HG02763 (cell line): ENCODE data around the gene GGACT.
"Not testable (repeated sequence)": the region's sequence is repeated elsewhere in the genome, so short reads cannot be mapped to it uniquely, and the experiment has no call there.

Experiments used
- ATAC-seq: cut with Tn5 transposase; IDR thresholded peaks from one replicate; pipeline ENCODE4 v1.9.1; 2021; ENCODE audit warnings: mild to moderate bottlenecking, moderate library complexity; ENCODE audit not compliant: unreplicated experiment

Gene GGACT

DNA sequence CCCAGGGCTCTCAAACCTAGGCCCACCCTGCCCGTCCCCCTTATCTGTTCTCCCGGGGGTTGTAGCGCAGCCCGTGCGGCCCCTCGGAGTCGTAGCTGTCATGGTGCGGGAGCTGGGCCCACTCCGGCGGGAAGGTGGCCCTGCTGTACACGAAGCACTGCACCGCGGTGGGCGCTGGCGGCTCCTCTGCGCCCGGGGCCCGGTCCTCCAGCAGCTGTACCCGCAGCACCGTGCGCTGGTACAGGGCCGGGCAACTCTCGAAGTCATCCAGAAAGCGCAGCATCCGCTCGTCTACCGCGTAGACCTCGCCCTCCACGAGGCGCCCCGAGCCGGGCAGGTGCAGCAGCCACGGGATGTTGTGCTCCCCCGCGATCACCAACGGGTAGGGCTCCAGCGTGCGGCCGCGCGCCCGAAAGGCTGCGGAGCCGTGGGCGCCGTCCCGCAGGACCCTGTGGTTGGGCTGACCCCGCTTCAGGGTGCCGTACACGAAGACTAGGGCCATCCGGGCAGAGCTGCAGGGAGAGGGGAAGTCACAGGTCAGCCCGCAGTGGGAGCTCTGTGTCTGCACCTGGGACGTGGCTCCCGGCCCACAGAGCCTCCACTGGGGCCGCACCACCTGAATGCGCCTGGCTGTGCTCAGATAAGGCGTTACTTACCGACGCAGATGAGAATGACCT lies 56.4 kb downstream of the GGACT start:
- ATAC-seq = no peak

DNA sequence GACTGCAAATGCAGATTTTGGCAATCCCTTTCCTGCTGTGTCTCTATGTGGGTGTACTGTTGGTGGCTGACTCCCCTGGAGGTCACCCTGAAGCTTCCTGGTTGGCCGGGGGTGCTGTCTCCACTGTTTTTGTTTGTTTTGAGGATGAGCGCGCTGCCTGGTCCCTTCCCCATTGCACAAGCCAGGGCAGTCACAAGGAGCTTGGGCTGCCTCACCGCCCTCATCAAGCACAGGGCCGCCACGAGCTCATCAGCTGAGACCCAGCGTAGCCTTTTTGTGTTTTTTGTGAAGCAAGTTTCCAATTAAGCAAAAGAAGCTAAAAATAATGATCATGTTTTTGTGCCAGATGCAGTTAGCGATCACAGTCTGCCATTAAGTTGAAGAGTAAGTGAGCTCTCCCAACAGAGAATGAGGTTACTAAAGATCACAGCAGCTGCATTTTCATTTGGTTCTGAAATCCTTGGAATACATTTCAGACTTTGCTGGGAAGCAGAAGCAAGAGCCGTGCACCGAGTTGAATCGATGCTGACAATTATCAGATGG lies 57.8 kb downstream of the GGACT start:
- ATAC-seq = no peak

- no peak for ATAC-seq
These were observed 58.8 kb downstream of the GGACT start for GRCh38 chr13:100529666-100530377.

DNA sequence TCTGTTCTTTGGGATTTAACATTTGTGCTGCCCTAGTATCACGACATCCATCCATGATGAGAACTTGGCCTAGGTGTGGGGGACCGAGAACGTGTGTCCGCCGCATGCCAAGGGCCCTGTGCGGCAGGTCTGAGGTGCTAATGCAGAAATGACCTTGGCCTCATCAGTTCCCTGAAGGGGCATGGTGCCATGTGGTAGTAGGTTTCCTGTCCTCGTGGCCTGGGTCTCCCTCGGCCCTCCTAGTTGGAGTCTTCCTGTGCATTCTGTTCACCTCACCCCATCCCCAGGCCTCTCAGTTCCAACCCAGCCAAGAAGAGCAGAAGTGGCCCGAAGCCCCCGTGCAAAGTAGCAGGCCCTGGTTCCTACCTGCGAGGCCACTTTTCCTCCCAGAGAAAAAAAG lies 59.8 kb downstream of the GGACT start:
- no peak for ATAC-seq

- no peak for ATAC-seq
These were observed 60.2 kb downstream of the GGACT start for GRCh38 chr13:100528353-100528752.

DNA sequence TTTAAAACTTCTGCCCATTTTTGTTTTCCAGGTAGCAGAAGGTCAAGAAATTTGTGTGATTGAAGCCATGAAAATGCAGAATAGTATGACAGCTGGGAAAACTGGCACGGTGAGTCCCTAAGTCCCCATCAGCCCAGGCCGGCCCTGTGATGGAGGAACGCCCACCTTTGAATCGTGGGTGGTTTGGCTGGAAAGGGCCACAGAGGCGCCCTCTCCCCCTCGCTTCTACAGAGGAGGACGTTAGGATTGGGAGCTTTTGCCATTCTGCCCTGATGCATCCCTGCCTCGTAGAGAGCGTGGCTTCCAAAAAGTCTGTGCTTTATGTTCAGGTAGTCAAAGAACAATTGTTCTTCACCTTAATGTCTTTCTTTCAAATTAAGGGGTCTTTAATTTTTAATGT lies 60.9 kb downstream of the GGACT start:
- ATAC-seq = no peak

DNA sequence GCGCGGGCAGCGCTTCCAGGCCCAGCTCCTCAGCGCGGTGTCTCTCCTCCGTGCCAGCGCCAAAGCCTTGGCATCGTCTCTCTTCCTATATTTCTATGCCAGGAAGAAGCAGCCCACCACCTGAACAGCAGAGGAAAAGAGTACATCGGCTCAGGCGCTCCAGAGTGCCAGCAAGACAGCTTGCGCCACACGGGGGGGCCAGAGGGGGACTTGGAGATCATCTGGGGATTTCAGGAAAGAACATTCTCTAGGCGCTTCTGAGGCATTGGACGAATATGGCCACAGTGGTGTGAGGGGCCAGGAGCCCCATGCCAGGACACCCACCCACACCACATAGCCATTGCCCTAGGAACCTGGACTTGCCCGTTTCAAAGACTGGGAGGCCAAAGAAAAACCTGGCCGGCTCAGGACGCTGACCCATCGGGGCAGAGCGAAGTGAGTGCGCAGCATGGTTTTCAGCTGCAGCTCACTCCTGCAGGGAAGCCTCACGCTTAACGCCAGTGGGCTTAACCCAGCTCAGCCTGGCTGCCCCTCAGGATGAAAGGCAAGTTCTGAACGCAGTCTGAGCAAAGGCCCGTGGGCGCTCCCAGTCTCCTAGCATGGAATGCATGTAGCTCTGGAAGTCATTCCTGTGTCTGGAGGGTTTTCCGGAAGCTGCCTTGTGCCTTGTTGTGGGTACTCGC lies 62.1 kb downstream of the GGACT start:
- ATAC-seq = no peak

DNA sequence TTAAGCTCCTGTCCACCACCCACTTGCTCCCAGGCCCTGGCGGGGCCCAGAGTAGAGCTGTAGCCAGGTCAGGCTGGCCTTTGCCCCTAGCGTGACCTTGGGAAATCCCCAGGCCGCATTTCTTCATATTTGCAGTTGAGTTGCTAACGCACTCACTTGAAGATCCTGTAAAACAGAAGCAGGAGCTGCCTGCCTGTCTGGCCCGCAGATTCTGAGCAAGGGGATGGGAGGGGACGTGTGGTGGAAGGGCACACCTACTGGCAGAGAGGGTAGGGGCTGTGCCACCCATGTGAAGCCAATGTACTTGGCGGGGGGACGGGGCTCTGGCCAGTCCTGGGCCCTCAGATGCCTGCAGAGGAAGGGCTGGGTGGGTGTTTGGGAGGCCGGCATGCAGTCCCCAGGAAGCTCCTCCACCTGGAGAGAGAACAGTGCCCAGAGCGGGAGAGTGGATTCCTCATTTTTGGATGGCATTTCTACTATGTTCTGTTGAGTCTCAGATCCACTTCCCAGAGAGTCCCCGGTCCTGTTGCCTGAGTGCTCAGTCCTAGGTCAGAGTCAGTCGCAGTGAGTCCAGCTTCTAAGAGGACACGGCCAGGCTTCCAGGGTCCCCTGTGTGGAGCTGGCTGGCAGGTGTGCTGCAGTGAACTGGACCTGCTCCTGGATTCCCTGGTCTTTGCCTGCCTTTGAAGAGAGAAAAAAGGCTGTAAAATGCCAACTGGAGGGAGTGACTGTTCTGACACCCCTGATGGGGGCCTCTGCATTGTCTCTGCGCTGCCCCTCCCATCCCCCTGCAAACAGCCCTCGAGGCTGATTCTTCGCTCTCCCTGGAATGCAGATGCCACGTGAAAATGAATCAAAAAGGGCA lies 62.9 kb downstream of the GGACT start:
- ATAC-seq = no peak

DNA sequence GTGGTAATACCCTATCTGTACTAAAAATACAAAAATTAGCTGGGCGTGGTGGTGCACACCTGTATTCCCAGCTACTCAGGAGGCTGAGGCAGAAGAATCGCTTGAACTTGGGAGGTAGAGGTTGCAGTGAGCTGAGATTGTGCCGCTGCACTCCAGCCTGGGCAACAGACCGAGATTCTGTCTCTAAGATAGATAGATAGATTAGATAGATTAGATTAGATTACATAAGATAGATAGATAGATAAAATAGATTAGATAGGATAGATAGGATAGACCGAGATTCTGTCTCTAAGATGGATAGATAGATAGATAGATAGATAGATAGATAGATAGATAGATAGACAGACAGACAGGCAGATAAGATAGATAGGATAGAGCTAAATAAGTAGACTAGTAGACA lies 63.9 kb downstream of the GGACT start:
- not testable (repeated sequence) for ATAC-seq

GRCh38 chr13:100523981-100524386 lies 64.6 kb downstream of the GGACT start:
- no peak for ATAC-seq

DNA sequence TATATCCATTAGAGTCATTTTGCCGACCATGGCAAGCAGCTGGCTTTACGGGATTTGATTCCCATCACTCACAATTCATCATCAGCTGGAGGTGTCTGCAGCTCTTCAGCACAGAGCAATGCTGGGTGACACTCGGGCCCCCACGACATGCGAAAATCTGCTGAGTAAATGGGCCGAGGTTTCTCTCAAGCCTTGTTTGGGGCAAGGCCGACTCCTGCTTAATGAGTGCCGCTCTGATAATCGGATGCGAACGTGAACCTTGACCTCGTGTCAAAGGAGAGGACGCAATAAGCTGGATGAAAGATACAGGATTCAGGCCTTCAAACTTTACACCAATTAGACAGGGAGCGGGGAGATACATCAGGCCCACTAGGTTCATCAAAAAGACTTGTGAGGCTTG lies 65.2 kb downstream of the GGACT start:
- no peak for ATAC-seq

GRCh38 chr13:100522618-100523309 lies 65.8 kb downstream of the GGACT start:
- no peak for ATAC-seq

DNA sequence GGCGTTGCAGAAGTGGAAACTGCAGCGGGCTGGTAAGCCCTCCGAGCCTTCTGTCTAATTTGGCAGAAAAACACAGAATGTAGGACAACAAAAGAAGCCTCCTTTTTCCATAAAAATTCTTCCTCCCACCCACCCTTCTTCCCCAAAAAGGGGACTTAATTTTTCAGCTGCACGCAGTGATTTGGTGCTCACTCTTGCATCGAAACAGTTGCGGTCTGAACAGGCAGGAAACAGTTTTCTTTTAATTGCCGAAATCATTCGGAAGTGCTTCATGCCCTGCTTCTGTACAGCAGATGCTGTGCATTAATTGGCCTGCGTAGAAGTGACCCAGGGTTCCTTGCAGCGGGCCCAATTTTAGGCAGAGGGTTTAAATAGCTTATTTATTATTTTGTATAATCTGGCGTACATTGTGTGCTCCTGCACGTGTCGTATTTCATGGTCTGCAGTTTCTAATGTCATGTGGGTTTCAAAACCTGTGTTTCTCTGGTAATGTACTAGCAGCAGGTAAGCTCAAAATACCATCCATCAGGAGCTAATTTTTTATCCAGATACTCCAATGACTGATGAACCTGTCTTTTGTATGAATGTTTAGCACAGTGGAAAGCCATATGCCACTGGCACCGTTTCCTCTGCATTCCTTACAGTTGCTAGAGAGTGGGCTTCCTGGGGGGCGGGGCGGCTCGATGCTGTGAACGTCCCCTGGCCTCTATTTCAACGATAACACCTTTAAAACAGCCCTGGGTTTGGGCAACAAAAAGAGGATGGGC lies 66.6 kb downstream of the GGACT start:
- no peak for ATAC-seq

DNA sequence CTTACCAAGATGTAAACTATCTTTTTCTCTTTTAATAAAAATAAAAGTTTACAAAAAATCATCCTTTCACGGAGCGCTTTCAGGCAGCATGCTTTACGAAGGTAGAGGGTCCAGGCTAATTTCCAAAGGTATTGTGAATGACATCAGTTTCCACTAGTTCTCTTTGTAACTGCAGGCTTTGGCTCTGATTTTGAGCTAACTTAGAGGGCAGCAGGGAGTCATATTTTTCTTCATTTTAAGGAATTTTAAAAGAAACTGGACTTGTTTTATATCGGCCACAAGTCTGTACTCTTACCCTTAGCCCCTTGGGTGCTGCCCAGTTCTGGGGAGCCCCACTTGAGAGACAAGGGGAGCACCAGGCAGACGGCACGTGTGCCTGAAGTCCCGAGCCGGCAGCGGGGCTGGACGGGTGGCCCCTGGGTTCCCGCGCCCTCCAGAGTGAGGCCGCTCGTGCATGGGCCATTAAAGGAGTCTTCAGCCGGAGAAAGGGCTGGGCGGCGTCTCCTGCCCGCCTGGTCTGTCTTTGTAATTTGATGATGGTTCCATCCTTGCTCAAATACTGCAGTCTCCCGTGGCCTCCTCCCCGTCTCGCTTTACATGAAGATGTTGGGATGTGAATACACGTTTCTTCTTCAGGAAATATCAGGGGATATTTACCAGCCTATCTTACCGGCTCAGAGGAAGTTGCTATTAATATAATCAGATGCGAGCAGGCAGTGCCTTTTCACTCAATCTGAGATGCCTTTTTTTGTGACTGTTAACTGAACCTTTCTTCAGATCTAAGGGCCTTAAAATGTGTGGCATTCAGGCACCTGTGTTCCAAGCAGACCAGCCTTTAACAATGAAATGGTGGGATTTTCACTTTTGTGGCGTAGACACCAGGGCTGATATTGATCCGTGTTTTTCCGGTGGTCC lies 67.4 kb downstream of the GGACT start:
- no peak for ATAC-seq

GRCh38 chr13:100519626-100520025 lies 69.0 kb downstream of the GGACT start:
- no peak for ATAC-seq

DNA sequence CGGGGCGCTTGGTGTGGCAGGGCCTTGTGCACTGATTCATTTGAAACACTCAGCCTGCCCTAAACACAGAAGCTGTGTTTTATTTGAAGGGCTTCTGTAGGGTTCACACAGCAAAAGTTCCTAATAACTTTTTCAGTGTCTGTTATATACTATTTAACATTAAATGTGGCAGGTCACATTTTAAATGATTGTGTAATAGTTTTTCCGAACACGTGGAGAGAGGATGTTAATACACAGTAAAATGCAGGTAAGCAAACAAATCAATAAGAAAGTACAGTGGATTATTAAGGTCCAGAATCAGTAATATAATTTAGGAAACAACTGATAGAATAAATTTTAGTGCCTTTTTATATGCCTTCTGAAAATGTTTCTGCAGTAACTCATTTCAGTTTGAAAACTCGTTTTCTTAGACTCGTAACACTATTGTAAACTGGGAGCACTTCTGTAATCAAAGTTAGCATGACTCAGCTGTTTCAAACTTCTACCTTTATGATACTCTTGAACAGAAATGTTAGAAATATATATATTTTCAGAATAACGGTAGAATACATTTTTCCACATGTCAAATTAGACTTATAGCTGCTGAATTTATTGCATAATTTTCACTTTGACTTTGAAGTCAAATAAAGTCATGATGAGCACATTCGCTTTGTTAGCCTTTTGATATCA lies 70.1 kb downstream of the GGACT start:
- ATAC-seq = no peak

GRCh38 chr13:100517728-100518127 lies 70.9 kb downstream of the GGACT start:
- ATAC-seq = no peak

- no peak for ATAC-seq
These were observed 71.5 kb downstream of the GGACT start for GRCh38 chr13:100517135-100517534.
